NK-92 (cell line): ENCODE data around the gene TERB2.
"Not testable (repeated sequence)": the region's sequence is repeated elsewhere in the genome, so short reads cannot be mapped to it uniquely, and the experiment has no call there.

Source experiments
- DNase-seq: peaks from one replicate; lab custom pipeline; 2025; ENCODE audit not compliant: unreplicated experiment; lab: John Stamatoyannopoulos, UW

The TERB2 gene

DNA sequence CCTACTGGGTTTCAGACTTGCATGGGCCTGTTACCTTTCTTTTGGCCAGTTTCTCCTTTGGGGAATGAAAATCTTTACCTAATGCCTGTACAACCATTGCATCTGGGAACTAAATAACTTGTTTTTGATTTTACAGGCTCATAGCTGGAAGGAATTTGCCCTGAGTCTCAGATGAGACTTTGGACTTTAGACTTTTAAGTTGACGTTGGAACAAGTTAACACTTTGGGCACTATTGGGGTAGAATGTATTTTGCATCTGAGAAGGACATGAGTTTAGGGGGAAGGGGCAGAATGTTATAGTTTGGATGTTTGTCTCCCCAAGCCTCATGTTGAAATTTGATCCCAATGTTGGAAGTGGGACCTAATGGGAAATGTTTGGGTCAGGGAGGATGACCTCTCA, 44.7 kb downstream of the TERB2 start:
- not testable (repeated sequence) for DNase-seq

DNA sequence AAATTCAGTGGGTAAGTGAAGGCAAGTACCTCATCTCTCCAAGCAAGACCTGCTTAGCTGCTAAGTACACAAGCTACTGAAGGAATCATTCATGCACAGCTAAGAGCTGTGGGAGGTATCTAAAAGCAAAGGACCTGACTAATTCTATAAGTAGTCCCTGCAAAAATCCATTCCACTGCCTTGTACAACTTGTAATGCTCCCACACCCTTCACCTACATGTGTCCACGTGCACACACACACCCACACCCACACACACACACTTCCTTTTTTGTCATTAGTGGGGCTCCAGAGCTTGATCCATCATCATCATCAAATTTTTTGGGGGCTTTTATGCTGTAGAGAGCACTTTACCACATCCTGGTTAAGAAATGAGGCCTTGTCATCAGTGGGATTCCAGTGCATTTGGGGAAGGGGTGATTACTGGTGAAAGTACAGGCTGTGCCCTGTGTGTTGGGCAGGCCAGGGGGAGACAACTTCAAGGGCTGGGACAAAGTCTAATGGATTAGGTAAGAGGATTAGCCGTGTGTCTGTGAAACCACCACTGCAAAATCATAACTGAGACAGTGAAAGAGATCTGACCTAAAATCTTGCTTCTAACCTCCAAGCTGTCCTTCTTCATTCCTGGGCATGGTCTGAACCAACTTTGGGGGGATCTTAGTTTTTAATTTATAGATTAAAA, 47.4 kb downstream of the TERB2 start:
- not testable (repeated sequence) for DNase-seq

DNA sequence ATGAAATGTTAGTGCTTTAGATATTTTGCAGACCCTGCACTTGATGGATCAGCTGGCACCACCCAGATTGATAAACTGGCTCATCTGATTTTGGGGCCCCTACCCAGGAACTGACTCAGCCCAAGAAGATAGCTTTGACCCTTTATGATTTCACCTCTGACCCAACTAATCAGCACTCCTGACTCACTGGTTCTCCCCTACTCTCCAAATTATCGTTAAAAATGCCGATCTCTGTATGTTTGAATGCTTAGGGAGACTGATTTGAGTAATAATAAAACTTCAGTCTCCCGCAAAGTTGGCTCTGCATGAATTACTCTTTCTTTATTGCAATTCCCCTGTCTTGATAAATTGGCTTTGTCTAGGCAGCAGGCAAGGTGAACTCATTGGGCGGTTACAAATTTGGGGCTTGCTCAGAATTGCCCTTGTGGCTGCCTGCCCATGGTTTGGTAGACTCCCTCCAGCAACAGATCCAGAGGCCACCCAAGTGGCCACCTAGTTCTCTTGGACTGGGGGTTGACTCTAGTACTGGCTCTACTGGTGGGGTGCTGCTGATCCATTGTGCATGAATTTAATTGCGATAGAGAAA, 48.2 kb downstream of the TERB2 start:
- not testable (repeated sequence) for DNase-seq

DNA sequence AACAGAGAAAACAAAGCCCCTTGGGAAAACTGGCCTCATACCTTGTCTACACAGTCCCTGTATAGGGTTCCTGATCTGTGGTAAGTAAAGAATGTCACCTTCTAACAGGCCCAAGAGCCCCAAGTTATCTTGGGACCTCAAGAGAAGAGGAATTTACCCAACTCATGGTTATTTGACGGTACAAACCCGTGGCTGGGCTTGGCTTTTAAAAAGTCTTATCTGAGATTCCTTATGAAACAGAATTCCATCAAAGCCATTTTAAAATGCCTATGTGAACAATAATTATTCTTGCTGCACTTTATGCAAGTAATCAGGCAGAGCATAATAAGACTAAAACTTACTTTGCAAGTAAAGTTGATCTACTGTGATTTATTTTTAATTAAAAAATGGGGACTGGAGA, 52.6 kb downstream of the TERB2 start:
- no peak for DNase-seq

GRCh38 chr15:45015114-45015513, 58.6 kb downstream of the TERB2 start:
- not testable (repeated sequence) for DNase-seq

DNA sequence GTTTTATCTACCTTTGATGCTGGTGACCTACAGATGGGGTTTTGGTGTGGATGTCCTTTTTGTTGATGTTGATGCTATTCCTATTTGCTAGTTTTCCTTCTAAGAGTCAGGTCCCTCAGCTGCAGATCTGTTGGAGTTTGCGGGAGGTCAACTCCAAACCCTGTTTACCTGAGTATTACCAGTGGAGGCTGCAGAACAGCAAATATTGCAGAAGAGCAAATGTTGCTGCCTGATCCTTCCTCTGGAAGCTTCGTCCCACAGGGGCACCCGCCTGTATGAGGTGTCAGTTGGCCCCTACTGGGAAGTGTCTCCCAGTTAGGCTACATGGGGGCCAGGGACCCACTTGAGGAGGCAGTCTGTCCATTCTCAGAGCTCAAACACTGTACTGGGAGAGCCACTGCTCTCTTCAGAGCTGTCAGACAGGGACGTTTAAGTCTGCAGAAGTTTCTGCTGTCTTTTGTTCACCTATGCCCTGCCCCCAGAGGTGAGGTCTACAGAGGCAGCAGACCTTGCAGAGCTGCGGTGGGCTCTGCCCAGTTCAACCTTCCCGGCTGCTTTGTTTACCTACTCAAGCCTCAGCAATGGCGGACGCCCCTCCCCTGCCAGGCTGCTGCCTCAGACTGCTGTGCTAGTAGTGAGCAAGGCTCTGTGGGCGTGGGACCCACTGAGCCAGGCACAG, 63.9 kb downstream of the TERB2 start:
- DNase-seq = not testable (repeated sequence)

- DNase-seq = not testable (repeated sequence)
These were observed 64.4 kb downstream of the TERB2 start for GRCh38 chr15:45020901-45021259.

- no peak for DNase-seq
These were observed 64.9 kb downstream of the TERB2 start for GRCh38 chr15:45021348-45021747.

- DNase-seq = peak; percentile 20
These were observed 66.6 kb downstream of the TERB2 start, which contains the start of gene SORD for GRCh38 chr15:45022871-45023658. TSS of gene SORD (plus strand) at chr15:45023195. CDS start at chr15:45023284, 89 bp downstream.

GRCh38 chr15:45023659-45024225, 67.3 kb downstream of the TERB2 start:
- no peak for DNase-seq

GRCh38 chr15:45024649-45025048, 68.2 kb downstream of the TERB2 start:
- DNase-seq = not testable (repeated sequence)

GRCh38 chr15:45025627-45026026, 69.1 kb downstream of the TERB2 start:
- DNase-seq = not testable (repeated sequence)

DNA sequence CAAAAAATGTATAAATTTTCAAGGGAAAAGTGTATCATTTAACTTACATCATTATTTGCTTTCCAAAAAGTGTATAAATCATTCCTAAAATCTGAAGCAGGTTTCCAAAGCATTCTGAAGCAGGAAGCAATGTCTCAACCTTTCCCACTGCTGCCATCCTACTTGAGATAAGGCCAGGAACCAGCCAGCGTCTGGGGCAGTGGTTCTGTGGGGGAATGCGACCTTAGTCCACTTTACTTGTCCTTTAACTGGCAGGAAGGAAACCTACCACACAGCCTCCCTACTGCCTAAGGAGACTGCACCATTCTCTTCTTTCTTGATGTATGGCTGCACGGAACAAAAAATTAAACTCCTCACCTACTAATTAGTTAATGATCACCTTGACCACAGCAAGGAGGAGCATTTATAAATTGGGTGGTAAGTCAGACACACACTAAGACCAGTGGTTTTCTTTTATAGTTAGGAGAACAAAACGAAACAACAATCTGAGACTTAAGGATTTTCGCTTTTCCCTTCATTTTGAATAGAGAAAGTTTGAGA, 70.2 kb downstream of the TERB2 start:
- DNase-seq = no peak

DNA sequence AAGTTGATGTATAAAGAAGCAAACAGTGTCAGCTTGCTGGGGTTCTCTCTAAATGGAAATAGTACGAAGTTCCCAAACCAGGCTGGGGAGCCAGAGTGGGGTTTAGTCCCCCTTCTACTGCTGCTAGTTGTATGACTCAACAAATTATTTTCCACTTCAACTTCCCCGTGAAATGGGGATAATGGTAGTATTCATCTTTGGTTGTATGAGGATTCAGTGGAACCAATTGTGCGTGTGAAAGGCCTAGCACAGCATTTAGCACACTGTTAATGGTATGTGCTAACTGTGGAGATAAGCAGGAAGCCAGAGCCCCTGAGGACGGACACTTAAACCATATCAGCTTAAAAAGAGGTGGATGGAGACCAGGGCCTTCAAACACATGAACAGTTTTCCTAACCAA, 70.7 kb downstream of the TERB2 start:
- no peak for DNase-seq
